ENCODE measurements around the gene AEBP2. TPM values are rescaled to one million over a fixed set of nuclear protein-coding genes. Genes with fewer than 3 reads are reported as not detected.
A peak's percentile ranks its signal among the peaks of the same experiment; 100 is the strongest.
"Not testable (repeated sequence)": the region's sequence is repeated elsewhere in the genome, so short reads cannot be mapped to it uniquely, and the experiment has no call there.

The AEBP2 gene
- total RNA-seq, 4 donors from 2014 or later = 23.6 to 41.4 (median 38.6) TPM

DNA sequence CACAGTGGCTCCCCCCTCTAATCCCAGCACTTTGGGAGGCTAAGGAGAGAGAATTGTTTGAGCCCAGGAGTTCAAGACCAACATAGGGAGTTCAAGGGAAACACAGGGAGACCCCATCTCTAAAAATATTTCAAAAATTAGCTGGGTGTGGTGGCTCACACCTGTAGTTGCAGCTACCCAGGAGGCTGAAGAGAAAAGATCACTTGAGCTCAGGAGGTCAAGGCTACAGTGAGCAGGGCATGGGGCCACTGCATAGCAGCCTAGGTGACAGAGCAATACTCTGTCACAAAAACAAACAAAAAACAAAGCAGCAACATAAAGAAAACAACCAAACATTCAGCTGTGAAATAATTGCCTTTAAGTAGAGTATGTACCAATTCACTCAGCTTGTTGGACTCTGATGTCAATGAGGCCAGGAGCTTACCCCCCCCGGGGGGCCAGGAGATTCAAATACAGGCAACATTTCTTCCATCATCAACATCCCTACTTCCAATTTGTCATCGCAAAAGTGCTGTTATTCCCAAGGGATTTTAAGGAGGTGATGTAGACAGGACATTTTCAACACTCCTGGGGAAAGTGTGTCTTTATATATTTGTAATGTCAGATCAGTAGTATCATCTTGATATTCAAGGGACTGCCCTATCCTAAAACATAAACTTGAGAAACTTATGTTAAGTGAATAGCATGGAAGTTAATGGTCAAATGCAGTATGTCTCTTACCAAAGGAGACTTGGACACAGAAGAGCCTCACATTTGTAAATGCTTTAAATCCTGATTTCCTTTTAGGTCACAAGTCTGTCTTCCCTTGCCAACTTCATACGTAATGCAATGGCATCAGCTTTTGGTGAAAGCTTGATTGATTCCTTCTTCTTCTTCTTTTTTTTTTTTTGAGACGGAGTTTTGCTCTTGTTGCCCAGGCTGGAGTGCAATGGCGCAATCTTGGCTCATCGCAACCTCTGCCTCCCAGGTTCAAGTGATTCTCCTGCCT is 40.6 kb upstream of the AEBP2 start:
- Histone ChIP-seq H3K27me3 (no peaks in the 10 kb centered on the region), H3K9me3 (no peaks in the 10 kb centered on the region), H3K27ac (no peak overlapping the region), H3K4me1 (no peaks in the 10 kb centered on the region), H3K4me3 (no peak overlapping the region), H3K36me3 (no peaks in the 10 kb centered on the region)
- no peak for ATAC-seq
- TF ChIP-seq EP300 (IDR thresholded peaks at IDR 0.05) = no peak
- TF ChIP-seq, protein P1, sequence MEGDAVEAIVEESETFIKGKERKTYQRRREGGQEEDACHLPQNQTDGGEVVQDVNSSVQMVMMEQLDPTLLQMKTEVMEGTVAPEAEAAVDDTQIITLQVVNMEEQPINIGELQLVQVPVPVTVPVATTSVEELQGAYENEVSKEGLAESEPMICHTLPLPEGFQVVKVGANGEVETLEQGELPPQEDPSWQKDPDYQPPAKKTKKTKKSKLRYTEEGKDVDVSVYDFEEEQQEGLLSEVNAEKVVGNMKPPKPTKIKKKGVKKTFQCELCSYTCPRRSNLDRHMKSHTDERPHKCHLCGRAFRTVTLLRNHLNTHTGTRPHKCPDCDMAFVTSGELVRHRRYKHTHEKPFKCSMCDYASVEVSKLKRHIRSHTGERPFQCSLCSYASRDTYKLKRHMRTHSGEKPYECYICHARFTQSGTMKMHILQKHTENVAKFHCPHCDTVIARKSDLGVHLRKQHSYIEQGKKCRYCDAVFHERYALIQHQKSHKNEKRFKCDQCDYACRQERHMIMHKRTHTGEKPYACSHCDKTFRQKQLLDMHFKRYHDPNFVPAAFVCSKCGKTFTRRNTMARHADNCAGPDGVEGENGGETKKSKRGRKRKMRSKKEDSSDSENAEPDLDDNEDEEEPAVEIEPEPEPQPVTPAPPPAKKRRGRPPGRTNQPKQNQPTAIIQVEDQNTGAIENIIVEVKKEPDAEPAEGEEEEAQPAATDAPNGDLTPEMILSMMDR (IDR thresholded peaks at IDR 0.05) = no peak
- no peak for TF ChIP-seq POLR2AphosphoS5 (IDR thresholded peaks at IDR 0.05)
- no peak for TF ChIP-seq POLR2A (IDR thresholded peaks at IDR 0.05)
- WGBS, 2 donors (ENCODE audit: low coverage in 1 of 2) = 60 to 61% methylated on average over 5 to 6 of the region's 6 CpGs

- WGBS, 2 donors (ENCODE audit: low coverage in 1 of 2) = 94 to 96% methylated on average over 8 to 9 of the region's 9 CpGs
- H3K27me3 ChIP-seq = not testable (repeated sequence)
Observed at GRCh38 chr12:19400649-19401285, 38.5 kb upstream of the AEBP2 start.

GRCh38 chr12:19402211-19402610 is 37.1 kb upstream of the AEBP2 start:
- WGBS, 2 donors (ENCODE audit: low coverage in 1 of 2) = 82 to 95% methylated on average over 3 of the region's 6 CpGs
- no peak overlapping the region for H3K27ac ChIP-seq

More at GRCh38 chr12:19400649-19401285, 38.5 kb upstream of the AEBP2 start:
- not testable (repeated sequence) for ATAC-seq, H3K4me1 ChIP-seq, H3K36me3 ChIP-seq, H3K9me3 ChIP-seq, H3K27ac ChIP-seq, H3K4me3 ChIP-seq

GRCh38 chr12:19402743-19403431 is 36.4 kb upstream of the AEBP2 start:
- Histone ChIP-seq H3K9me3 (no peaks in the 10 kb centered on the region), H3K4me3 (no peak overlapping the region), H3K36me3 (no peaks in the 10 kb centered on the region), H3K4me1 (no peaks in the 10 kb centered on the region), H3K27me3 (no peaks in the 10 kb centered on the region), H3K27ac (no peak overlapping the region)
- WGBS, 2 donors (ENCODE audit: low coverage in 1 of 2) = 92% methylated on average over 2 of the region's 4 CpGs; no CpG with 5 or more reads in 1 of the 2 donors
- TF ChIP-seq POLR2A (IDR thresholded peaks at IDR 0.05) (no peak), EP300 (IDR thresholded peaks at IDR 0.05) (no peak), POLR2AphosphoS5 (IDR thresholded peaks at IDR 0.05) (no peak)
- TF ChIP-seq, protein P1 (IDR thresholded peaks at IDR 0.05) = no peak
- peak; percentile 28 for ATAC-seq

More at GRCh38 chr12:19402211-19402610, 37.1 kb upstream of the AEBP2 start:
- ATAC-seq = no peak
- TF ChIP-seq, protein P1 (IDR thresholded peaks at IDR 0.05) = no peak
- TF ChIP-seq POLR2AphosphoS5 (IDR thresholded peaks at IDR 0.05) = no peak
- no peak for TF ChIP-seq POLR2A (IDR thresholded peaks at IDR 0.05)
- TF ChIP-seq EP300 (IDR thresholded peaks at IDR 0.05) = no peak
- Histone ChIP-seq H3K9me3 (no peaks in the 10 kb centered on the region), H3K4me1 (no peaks in the 10 kb centered on the region), H3K4me3 (no peak overlapping the region), H3K36me3 (no peaks in the 10 kb centered on the region), H3K27me3 (no peaks in the 10 kb centered on the region)

- Histone ChIP-seq H3K36me3 (no peaks in the 10 kb centered on the region), H3K4me1 (peaks cover 0 to 5% (median 0%) of the 10 kb centered on the region in 3 donors), H3K27ac (no peak overlapping the region), H3K27me3 (no peaks in the 10 kb centered on the region), H3K4me3 (no peak overlapping the region), H3K9me3 (no peaks in the 10 kb centered on the region)
- no peak for ATAC-seq
- WGBS, 2 donors (ENCODE audit: low coverage in 1 of 2) = 92 to 93% methylated on average over 9 to 10 of the region's 16 CpGs
- TF ChIP-seq POLR2A (IDR thresholded peaks at IDR 0.05) (no peak), EP300 (IDR thresholded peaks at IDR 0.05) (no peak), POLR2AphosphoS5 (IDR thresholded peaks at IDR 0.05) (no peak)
- TF ChIP-seq, protein P1 (IDR thresholded peaks at IDR 0.05) = no peak
Observed at GRCh38 chr12:19404242-19404880, 34.9 kb upstream of the AEBP2 start.

All from gastroesophageal sphincter (tissue), 4 donors.